Muscle layer of duodenum (tissue), 2 donors: Measurements from ENCODE around the gene HMX1.

Experiments used
- H3K27ac ChIP-seq: one replicate; pipeline ENCODE4 v1.7.0; 2013; ENCODE audit warnings: mild to moderate bottlenecking, low read length
- H3K27me3 ChIP-seq: one replicate; pipeline ENCODE4 v1.7.0; 2013; ENCODE audit warnings: low read depth, mild to moderate bottlenecking, control low read depth, low read length
- H3K36me3 ChIP-seq, 2 donors: one replicate each; pipeline ENCODE4 v1.7.0; 2013; ENCODE audit warnings: low read length in 2 of 2, control low read depth in 1 of 2, mild to moderate bottlenecking in 1 of 2; ENCODE audit not compliant: insufficient read depth in 2 of 2, control insufficient read depth in 1 of 2
- H3K4me1 ChIP-seq, 2 donors: one replicate each; pipeline ENCODE4 v1.7.0; 2013; ENCODE audit warnings: low read length in 2 of 2, mild to moderate bottlenecking in 2 of 2, control low read depth in 1 of 2, moderate library complexity in 1 of 2; ENCODE audit not compliant: insufficient read depth in 2 of 2, control insufficient read depth in 1 of 2
- H3K4me3 ChIP-seq, 2 donors: one replicate each; pipeline ENCODE4 v1.7.0; 2013; ENCODE audit warnings: low read length in 2 of 2, low read depth in 1 of 2, mild to moderate bottlenecking in 1 of 2
- H3K9me3 ChIP-seq, 2 donors: one replicate each; pipeline ENCODE4 v1.7.0; 2013; ENCODE audit warnings: low read length in 2 of 2, control low read depth in 1 of 2, mild to moderate bottlenecking in 1 of 2; ENCODE audit not compliant: control insufficient read depth in 1 of 2
- donor health status: healthy.

The HMX1 gene

GRCh38 chr4:8914461-8915171 is 43.0 kb upstream of the HMX1 start:
- Histone ChIP-seq H3K4me3 (no peak overlapping the region), H3K36me3 (no peaks in the 10 kb centered on the region), H3K27ac (no peak overlapping the region), H3K4me1 (no peaks in the 10 kb centered on the region), H3K27me3 (no peaks in the 10 kb centered on the region), H3K9me3 (no peaks in the 10 kb centered on the region)

- no peaks in the 10 kb centered on the region for H3K27me3 ChIP-seq
- H3K9me3 ChIP-seq, result no peaks in the 10 kb centered on the region
- H3K36me3 ChIP-seq, result no peaks in the 10 kb centered on the region
These were observed 42.3 kb upstream of the HMX1 start for GRCh38 chr4:8913858-8914460.

GRCh38 chr4:8913121-8913857 is 41.6 kb upstream of the HMX1 start:
- H3K9me3 ChIP-seq, result no peaks in the 10 kb centered on the region
- H3K36me3 ChIP-seq, result no peaks in the 10 kb centered on the region
- H3K27me3 ChIP-seq, result no peaks in the 10 kb centered on the region
- no peak overlapping the region for H3K27ac ChIP-seq
- H3K4me3 ChIP-seq, result no peak overlapping the region
- H3K4me1 ChIP-seq, result no peaks in the 10 kb centered on the region

More at GRCh38 chr4:8913858-8914460, 42.3 kb upstream of the HMX1 start:
- no peak overlapping the region for H3K4me3 ChIP-seq
- no peak overlapping the region for H3K27ac ChIP-seq
- H3K4me1 ChIP-seq, result no peaks in the 10 kb centered on the region

- Histone ChIP-seq H3K9me3 (no peaks in the 10 kb centered on the region), H3K4me3 (no peak overlapping the region), H3K27me3 (no peaks in the 10 kb centered on the region), H3K27ac (no peak overlapping the region), H3K36me3 (no peaks in the 10 kb centered on the region), H3K4me1 (no peaks in the 10 kb centered on the region)
These were observed 40.9 kb upstream of the HMX1 start for GRCh38 chr4:8912506-8912905.

- H3K9me3 ChIP-seq, result no peaks in the 10 kb centered on the region
- no peaks in the 10 kb centered on the region for H3K27me3 ChIP-seq
- H3K4me3 ChIP-seq, result no peak overlapping the region
- no peak overlapping the region for H3K27ac ChIP-seq
- H3K36me3 ChIP-seq, result no peaks in the 10 kb centered on the region
- no peaks in the 10 kb centered on the region for H3K4me1 ChIP-seq
These were observed 40.4 kb upstream of the HMX1 start for GRCh38 chr4:8912089-8912455.

- H3K27me3 ChIP-seq, result no peaks in the 10 kb centered on the region
These were observed 39.9 kb upstream of the HMX1 start for GRCh38 chr4:8911316-8912088.

GRCh38 chr4:8910822-8911315 is 39.2 kb upstream of the HMX1 start:
- Histone ChIP-seq H3K27me3 (no peaks in the 10 kb centered on the region), H3K4me1 (no peaks in the 10 kb centered on the region), H3K9me3 (no peaks in the 10 kb centered on the region), H3K4me3 (no peak overlapping the region), H3K36me3 (no peaks in the 10 kb centered on the region), H3K27ac (no peak overlapping the region)

More at GRCh38 chr4:8911316-8912088, 39.9 kb upstream of the HMX1 start:
- Histone ChIP-seq H3K27ac (no peak overlapping the region), H3K9me3 (no peaks in the 10 kb centered on the region), H3K4me1 (no peaks in the 10 kb centered on the region), H3K4me3 (no peak overlapping the region), H3K36me3 (no peaks in the 10 kb centered on the region)

GRCh38 chr4:8910100-8910821 is 38.6 kb upstream of the HMX1 start:
- H3K4me3 ChIP-seq, result no peak overlapping the region
- no peaks in the 10 kb centered on the region for H3K9me3 ChIP-seq
- no peak overlapping the region for H3K27ac ChIP-seq
- no peaks in the 10 kb centered on the region for H3K4me1 ChIP-seq
- no peaks in the 10 kb centered on the region for H3K27me3 ChIP-seq
- no peaks in the 10 kb centered on the region for H3K36me3 ChIP-seq

GRCh38 chr4:8909548-8909947 is 37.9 kb upstream of the HMX1 start:
- H3K36me3 ChIP-seq, result no peaks in the 10 kb centered on the region
- no peaks in the 10 kb centered on the region for H3K9me3 ChIP-seq
- H3K4me3 ChIP-seq, result no peak overlapping the region
- no peak overlapping the region for H3K27ac ChIP-seq
- no peaks in the 10 kb centered on the region for H3K27me3 ChIP-seq
- no peaks in the 10 kb centered on the region for H3K4me1 ChIP-seq

GRCh38 chr4:8908206-8908893 is 36.7 kb upstream of the HMX1 start:
- H3K36me3 ChIP-seq, result no peaks in the 10 kb centered on the region
- H3K4me3 ChIP-seq, result no peak overlapping the region
- H3K27ac ChIP-seq, result no peak overlapping the region
- H3K27me3 ChIP-seq, result no peaks in the 10 kb centered on the region
- H3K4me1 ChIP-seq, result no peaks in the 10 kb centered on the region
- peaks cover 0 to 7% of the 10 kb centered on the region in 2 donors for H3K9me3 ChIP-seq
